IPS DF 19.7 (cell line): ENCODE data around the gene OR4F6.

Experiments used
- DNase-seq: peaks from one replicate; pipeline ENCODE4 v3.0.0-alpha.2; 2013; ENCODE audit warnings: low read depth, low spot score

Gene OR4F6

GRCh38 chr15:101804941-101805340 lies 1.6 kb downstream of the OR4F6 start:
- no peak for DNase-seq

- DNase-seq, result no peak
Measured at GRCh38 chr15:101805605-101806345, 2.5 kb downstream of the OR4F6 start.

- no peak for DNase-seq
Measured at GRCh38 chr15:101807345-101807945, 4.1 kb downstream of the OR4F6 start.

- DNase-seq, result no peak
Measured at GRCh38 chr15:101808201-101808600, 4.9 kb downstream of the OR4F6 start.

- DNase-seq, result no peak
Measured at GRCh38 chr15:101810456-101810855, 7.1 kb downstream of the OR4F6 start.

GRCh38 chr15:101810876-101811275 lies 7.6 kb downstream of the OR4F6 start:
- DNase-seq, result no peak

- DNase-seq, result no peak
Measured at GRCh38 chr15:101811902-101812301, 8.6 kb downstream of the OR4F6 start, which contains the start of gene OR4F15. OR4F15 (plus strand) TSS chr15:101812202; CDS start chr15:101818187, 5,985 bp downstream.

GRCh38 chr15:101813803-101814534 lies 10.7 kb downstream of the OR4F6 start:
- no peak for DNase-seq

GRCh38 chr15:101820781-101821180 lies 17.5 kb downstream of the OR4F6 start:
- DNase-seq, result no peak

GRCh38 chr15:101827257-101827656 lies 23.9 kb downstream of the OR4F6 start:
- DNase-seq, result no peak

- no peak for DNase-seq
Measured at GRCh38 chr15:101828774-101829173, 25.5 kb downstream of the OR4F6 start.

- DNase-seq, result no peak
Measured at GRCh38 chr15:101841656-101842055, 38.3 kb downstream of the OR4F6 start.

- DNase-seq, result no peak
Measured at GRCh38 chr15:101844916-101845315, 41.6 kb downstream of the OR4F6 start.

- no peak for DNase-seq
Measured at GRCh38 chr15:101852356-101852755, 49.0 kb downstream of the OR4F6 start.
